ENCODE measurements around the gene TTLL3.
A peak's percentile ranks its signal among the peaks of the same experiment; 100 is the strongest.

TTLL3 gene

DNA sequence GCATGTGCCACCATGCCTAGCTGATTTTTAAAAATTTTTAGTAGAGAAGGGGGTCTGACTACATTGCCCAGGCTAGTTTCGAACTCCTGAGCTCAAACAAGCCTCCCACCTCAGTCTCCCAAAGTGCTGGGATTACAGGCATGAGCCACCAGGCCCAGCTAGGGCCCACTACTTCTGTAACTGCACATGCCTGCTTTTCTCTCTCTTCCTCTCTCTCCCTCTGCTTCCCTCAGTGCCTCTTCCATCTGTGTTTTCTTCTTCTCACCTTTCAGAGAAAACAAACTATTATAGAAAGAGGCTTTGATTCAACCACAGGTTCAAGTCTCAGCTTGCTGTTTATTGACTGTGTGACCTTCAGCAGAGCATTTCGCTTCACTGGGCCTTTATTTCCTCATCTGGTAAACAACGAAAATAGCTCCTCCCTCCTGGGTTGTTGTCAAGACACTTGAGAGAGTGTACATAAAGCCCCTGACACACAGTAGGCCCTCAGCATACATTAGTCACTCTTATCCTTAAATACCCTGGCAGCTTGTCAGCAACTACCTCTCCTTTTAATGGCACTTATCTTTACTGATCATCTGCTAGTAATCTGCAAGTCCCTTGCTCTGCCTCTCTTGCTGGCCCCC lies 28.0 kb upstream of the TTLL3 start:
- no peak overlapping the region for H3K4me3 ChIP-seq (ENCODE audit: low read depth, low read length)
- TF ChIP-seq, protein P1, sequence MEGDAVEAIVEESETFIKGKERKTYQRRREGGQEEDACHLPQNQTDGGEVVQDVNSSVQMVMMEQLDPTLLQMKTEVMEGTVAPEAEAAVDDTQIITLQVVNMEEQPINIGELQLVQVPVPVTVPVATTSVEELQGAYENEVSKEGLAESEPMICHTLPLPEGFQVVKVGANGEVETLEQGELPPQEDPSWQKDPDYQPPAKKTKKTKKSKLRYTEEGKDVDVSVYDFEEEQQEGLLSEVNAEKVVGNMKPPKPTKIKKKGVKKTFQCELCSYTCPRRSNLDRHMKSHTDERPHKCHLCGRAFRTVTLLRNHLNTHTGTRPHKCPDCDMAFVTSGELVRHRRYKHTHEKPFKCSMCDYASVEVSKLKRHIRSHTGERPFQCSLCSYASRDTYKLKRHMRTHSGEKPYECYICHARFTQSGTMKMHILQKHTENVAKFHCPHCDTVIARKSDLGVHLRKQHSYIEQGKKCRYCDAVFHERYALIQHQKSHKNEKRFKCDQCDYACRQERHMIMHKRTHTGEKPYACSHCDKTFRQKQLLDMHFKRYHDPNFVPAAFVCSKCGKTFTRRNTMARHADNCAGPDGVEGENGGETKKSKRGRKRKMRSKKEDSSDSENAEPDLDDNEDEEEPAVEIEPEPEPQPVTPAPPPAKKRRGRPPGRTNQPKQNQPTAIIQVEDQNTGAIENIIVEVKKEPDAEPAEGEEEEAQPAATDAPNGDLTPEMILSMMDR (IDR thresholded peaks at IDR 0.05; ENCODE audit: low read depth, low read length): no peak

DNA sequence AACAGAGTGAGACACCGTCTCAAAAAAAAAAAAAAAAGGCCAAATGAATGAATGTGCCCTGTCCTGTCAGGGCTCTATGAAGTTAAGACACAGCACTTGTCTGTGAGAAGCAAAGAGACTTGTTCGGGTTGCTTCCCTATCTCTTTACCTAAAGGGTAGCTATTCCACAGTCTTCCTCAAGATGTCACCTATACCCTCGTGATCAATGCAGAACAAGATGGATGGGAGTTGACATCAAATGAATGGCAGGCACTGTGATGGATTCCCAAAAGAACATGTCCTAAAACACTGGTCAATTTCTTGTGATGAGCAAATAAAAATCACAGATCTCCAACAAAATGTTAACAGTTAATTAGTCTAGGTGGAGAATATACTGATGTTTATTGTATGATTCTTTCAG lies 27.3 kb upstream of the TTLL3 start:
- TF ChIP-seq, protein P1 (IDR thresholded peaks at IDR 0.05; ENCODE audit: low read depth, low read length): no peak
- no peak overlapping the region for H3K4me3 ChIP-seq (ENCODE audit: low read depth, low read length)

DNA sequence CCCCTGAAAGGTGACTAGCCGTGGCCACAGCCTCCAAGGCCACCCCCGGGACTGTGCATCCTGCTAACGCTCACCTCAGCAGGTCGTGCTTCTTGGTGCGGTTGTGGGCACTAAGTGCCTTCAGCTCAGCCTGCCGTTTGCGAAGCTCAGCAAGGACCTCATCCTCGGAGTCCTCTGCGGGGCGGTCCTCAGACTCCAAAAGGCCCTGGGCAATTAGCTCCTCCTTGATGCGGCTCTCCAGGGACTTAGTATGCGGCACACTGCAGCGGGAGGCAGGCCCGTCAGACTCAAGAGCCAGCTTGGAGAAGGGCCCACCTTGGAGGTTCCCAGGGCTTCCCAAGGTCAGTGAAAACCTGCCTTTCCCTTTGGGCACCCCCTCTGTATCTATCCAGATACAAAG lies 26.1 kb upstream of the TTLL3 start:
- TF ChIP-seq, protein P1 (IDR thresholded peaks at IDR 0.05; ENCODE audit: low read depth, low read length): no peak
- H3K4me3 ChIP-seq (ENCODE audit: low read depth, low read length): no peak overlapping the region

DNA sequence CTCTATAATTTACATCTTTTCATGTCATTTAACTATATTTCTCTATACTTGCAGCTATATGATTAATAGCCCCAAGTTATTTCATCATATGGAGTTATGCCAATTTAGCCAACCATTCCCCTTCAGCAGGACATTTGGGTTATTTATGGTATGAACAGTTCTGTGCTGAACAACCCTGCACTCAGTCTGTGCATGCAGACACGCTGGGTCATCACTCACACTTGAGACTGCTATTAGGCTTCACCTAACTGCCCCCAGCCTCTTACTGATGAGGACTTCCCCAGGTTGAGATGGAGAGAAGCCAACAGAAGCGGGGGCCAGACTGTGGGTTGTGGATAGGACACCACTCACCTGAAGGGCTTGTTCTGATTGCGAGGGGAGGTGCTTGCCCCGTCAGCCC lies 25.1 kb upstream of the TTLL3 start:
- TF ChIP-seq, protein P1 (IDR thresholded peaks at IDR 0.05; ENCODE audit: low read depth, low read length): no peak
- no peak overlapping the region for H3K4me3 ChIP-seq (ENCODE audit: low read depth, low read length)

DNA sequence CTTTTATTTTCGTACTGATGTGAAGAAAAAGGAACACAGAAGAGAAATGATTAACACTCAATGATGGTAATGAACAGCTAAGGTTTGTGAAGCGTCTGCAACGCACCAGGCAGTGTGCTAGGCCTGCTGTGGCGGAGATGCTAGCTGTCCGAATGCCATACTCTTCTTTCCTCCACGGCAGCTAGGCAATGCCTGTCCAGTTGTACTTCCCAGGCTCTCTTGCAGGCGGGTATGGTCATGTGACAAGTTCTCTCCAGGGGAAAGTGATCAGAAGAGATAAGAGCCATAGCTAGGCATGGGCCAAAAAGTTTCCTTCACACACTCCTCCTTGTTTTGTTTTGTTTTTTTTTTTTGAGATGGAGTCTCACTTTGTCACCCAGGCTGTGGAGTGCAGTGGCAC lies 24.5 kb upstream of the TTLL3 start:
- TF ChIP-seq, protein P1 (IDR thresholded peaks at IDR 0.05; ENCODE audit: low read depth, low read length): no peak
- H3K4me3 ChIP-seq (ENCODE audit: low read depth, low read length): no peak overlapping the region

DNA sequence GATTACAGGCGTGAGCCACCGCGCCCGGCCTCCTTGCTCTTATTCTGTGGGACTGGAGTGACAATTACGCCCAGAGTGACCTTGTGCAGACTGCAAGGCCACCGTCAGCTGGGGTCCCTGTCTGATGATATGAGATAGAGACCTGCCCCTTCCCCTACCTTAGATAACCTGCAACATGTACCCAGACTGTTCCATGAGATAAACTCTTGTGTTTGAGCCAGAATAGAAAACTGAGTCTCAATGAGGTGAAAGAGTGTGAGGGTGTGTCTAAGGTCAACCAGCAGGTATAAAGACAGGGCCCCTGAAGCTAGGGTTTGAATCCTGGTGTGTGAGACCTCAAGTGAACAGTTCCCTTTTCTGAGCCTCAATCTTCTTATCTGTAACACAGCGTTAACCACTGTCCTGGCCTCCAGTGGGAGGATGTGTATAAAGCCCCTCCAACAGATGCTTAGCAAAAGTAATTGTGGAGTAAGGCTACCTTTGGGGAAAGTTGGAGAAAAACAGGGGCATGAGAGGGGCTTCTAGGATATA lies 23.8 kb upstream of the TTLL3 start:
- TF ChIP-seq, protein P1 (IDR thresholded peaks at IDR 0.05; ENCODE audit: low read depth, low read length): no peak
- no peak overlapping the region for H3K4me3 ChIP-seq (ENCODE audit: low read depth, low read length)

DNA sequence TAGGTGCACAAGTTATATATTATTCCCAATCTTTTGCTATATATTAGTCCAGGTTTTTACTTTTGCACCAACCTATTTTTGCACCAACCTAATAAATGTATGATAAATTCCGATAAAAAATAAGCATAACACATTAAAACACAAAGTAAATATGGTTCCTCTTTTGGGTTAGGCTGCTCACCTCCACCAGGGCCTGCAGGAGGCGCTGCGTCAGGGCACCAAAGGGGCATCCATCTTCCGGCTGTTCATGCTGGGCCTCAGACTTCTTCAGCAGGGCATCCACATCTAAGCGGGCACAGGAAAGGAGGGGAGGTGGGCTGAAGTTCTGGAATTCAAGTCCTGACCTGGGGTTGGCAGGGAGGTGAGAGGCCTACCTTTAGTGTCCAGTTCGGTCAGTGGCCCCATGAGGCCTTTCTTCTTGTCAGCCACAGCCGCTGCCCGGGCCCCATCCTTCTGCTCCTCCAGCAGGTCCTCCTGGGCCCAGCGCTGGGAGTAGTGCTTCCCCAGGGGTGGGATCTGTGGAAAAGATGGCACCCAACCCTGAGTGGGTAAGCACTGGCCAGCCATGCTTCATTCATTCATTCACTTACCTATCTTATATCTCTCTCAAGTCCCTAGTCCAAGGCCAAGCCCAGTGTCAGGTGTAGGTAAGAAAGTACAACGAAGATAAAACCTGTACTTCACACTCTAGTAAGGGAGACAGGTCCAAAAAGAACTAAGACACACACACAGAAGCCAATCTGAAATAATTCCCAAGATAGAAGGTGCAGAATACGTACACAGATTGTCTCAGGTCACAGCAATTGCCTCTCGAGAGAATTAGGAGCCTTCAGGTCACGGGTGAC lies 23.0 kb upstream of the TTLL3 start:
- TF ChIP-seq, protein P1 (IDR thresholded peaks at IDR 0.05; ENCODE audit: low read depth, low read length): peak; percentile 27
- H3K4me3 ChIP-seq (ENCODE audit: low read depth, low read length): no peak overlapping the region

All from WI38 (cell line).